Measurements from ENCODE around the gene R3HDM2. TPM values are rescaled to one million over a fixed set of nuclear protein-coding genes. Genes with fewer than 3 reads are reported as not detected.

The R3HDM2 gene
- total RNA-seq, 1 donor from 2014 or later = 56.7 TPM

- intact Hi-C loops (cut with DNase I) = no loop called here
- DNase-seq (ENCODE audit: missing footprints) (no peak), ATAC-seq (no peak)
These were observed 168.6 kb downstream of the R3HDM2 start for GRCh38 chr12:57262126-57262822.

GRCh38 chr12:57261428-57261865, 169.4 kb downstream of the R3HDM2 start:
- DNase-seq (ENCODE audit: missing footprints) = no peak
- peak; percentile 43 for ATAC-seq
- intact Hi-C loops (cut with DNase I) = no loop called here

- no peak for DNase-seq (ENCODE audit: missing footprints)
- intact Hi-C loops (cut with DNase I) = no loop called here
- no peak for ATAC-seq
These were observed 170.5 kb downstream of the R3HDM2 start for GRCh38 chr12:57260366-57260765.

DNA sequence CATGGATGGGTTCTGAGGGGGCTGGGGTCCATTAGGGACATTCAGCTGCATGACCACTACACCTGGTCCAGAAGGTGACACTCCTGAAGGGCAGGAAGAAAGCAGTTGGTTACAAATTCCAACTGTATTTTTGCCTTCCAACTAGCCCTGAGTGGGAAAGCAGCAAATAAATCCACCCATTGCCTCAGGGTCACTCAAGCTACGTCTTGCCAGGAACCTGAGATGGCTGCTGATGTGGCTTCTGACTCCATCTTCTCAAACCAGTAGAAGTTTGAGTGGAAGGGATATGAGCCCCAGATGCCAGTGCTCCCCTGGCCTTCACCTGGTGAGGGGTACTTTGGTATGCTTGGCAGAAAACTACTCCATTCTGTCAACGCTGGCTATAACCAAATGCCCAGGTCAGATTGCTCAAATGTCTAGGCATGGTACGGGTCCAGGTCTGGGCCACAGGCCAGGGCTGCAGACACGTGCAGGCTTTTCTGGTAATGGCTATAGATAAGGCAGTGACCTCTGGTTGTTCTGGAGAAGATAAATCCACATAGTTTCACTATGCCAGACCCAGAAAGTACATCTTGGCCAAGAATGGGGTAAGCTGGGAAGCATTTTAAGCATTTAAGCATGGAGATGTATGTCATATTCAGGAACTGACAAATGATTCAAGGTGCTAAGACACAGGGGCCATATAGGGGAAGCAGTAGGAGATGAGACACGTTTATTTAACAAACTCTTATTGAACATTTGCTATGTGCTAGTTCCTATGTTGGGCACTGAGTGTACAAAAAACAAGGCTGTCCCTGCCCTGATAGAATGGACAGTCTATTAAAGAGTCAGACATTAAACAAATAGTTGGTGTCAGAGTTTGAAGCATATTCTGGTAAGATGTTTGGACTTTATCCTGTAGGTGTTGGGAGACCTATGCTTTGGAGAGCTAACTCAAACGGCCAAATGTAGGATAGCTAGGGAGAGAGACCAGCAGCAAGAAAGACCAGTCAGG, 171.6 kb downstream of the R3HDM2 start:
- intact Hi-C loops (cut with DNase I) = no loop called here
- DNase-seq (ENCODE audit: missing footprints) (peak; percentile 77), ATAC-seq (peak; percentile 81)

DNA sequence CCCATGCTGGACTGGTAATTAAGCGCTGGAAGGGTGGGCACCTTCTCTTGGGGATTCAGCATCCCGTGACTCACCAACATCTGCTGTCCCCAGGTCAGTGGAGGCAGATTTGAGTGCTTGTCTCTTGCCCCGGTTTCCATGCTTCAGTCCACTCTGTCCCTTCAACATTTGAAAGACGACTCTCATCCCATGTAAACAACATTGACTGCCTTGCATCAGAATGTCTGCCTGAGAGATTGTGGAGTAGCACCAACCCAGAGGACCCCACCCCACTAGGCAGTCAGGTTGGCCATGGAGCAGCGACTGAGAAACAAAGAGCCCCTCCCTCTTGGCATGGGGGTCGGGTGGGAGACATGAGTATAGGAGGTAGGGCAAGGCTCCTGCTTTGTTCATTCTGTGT, 174.9 kb downstream of the R3HDM2 start:
- intact Hi-C loops (cut with DNase I) = no loop called here
- no peak for ATAC-seq
- DNase-seq (ENCODE audit: missing footprints) = no peak

DNA sequence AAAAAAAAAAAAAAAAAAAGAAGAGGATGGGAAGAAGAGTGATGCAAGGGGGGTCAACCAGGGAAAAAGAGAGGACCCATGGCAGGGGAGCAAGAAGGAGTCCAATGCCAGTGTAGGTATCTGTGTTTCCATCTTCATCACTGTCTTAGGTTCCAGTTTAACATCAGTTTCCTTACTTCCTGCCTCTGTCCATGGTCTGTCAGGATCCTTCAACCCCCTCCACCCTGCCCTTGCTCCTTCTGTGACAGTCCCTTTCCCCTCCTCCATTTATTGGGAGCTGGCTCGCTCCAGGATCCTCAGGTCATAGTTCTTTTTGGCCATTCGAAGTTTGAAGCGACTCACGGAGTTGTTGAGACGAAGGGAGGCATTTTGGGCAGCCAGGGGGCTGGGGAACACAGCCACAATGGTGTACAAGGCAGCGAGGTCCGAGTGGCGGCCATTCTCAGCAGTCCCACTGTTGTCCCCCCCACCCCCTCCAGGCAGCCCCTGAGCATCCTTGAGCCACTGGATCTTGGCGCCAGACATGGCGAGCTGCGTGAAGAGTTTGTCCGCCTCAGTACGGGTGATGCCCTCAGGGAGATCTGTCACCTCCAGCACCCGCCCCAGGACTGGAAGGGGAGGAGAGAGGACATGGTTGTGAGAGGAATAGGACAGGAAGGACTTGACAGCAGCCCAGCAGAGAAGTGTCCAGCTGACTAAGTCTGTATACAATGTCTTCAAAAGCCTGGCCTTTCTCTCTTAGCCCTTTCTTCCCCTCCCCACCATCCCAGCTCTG, 176.2 kb downstream of the R3HDM2 start:
- intact Hi-C loops (cut with DNase I) = no loop called here
- ATAC-seq (no peak), DNase-seq (ENCODE audit: missing footprints) (no peak)

GRCh38 chr12:57250956-57251355, 179.9 kb downstream of the R3HDM2 start, which contains the start of gene STAC3:
Gene STAC3 (minus strand): TSS chr12:57251187. CDS start chr12:57249636, 1,551 bp downstream.
- intact Hi-C loops (cut with DNase I) = no loop called here
- ATAC-seq (no peak), DNase-seq (ENCODE audit: missing footprints) (no peak)

DNA sequence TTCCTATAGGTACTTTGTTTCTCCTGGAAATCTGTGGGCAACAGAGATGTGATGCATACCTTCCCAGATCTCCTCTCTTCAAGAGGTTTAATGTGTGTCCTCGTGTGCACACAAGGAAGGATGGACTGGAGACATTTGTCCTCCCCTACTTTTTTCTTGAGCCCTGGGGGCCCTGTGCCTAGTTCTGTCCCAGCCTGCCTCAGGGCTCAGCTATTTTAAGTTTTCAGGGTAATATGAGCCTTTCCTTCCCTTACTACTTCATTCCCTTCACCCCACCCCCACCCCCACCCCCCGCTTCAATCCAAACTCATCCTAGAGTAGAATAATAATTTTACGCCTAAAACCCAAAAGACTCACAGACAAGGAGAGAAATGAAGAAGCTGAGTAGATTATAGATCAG, 180.3 kb downstream of the R3HDM2 start:
- DNase-seq (ENCODE audit: missing footprints) (no peak), ATAC-seq (no peak)
- intact Hi-C loops (cut with DNase I) = no loop called here

- ATAC-seq = no peak
- DNase-seq (ENCODE audit: missing footprints) = peak; percentile 73
- intact Hi-C loops (cut with DNase I) = no loop called here
These were observed 181.7 kb downstream of the R3HDM2 start for GRCh38 chr12:57248934-57249742.

DNA sequence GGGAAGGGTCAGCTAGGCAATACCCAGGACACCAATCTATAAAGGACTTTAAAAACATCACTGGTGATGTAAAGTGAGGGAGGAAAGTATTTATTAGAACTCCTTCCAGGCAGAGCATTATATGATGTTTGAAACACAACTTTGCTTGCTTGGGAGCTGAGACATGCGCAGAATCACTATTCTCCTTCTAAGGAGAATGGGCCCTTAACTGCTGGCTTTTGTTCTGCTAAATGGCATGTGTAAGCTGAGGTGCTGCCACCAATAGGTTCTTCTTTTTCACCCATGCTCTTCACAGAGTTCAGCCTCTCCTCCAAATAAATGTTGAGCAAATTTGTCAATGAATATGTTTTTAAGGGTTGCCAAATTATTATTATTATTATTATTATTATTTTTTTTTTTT, 183.8 kb downstream of the R3HDM2 start:
- intact Hi-C loops (cut with DNase I) = no loop called here
- ATAC-seq (no peak), DNase-seq (ENCODE audit: missing footprints) (no peak)

DNA sequence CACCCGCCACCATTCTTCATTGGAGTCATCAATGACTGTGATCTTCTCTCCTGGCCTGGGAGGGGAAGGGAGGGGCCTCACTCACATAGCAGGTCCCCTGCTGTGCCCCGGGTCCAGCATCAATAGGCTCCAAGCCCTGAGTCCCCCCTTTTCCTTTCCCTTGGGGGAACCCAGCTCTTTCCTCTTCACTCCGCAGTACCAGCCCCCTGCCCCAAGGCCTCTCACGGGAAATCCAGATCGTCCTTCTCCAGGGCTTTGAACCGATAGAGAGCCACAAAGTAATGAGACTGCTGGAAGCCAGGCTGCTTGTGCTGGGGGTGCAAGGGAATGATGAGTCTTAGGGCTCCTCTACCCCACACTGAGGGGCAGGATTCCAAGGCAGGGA, 186.5 kb downstream of the R3HDM2 start:
- ATAC-seq (no peak), DNase-seq (ENCODE audit: missing footprints) (no peak)
- intact Hi-C loops (cut with DNase I) = no loop called here

- no peak for ATAC-seq
- DNase-seq (ENCODE audit: missing footprints) = peak; percentile 91
- intact Hi-C loops (cut with DNase I) = loop anchor here (1.0 kb wide), 1 partner anchor 30 kb away; no protein-coding TSS in a partner anchor
These were observed 187.1 kb downstream of the R3HDM2 start for GRCh38 chr12:57243521-57244311.

- DNase-seq (ENCODE audit: missing footprints) = peak; percentile 84
- no peak for ATAC-seq
- intact Hi-C loops (cut with DNase I) = loop anchor here (1.0 kb wide), 1 partner anchor 30 kb away; no protein-coding TSS in a partner anchor
These were observed 188.0 kb downstream of the R3HDM2 start for GRCh38 chr12:57242691-57243454.

GRCh38 chr12:57242329-57242690, 188.5 kb downstream of the R3HDM2 start:
- DNase-seq (ENCODE audit: missing footprints) (peak; percentile 69), ATAC-seq (no peak)
- intact Hi-C loops (cut with DNase I) = no loop called here

GRCh38 chr12:57241402-57242310, 189.2 kb downstream of the R3HDM2 start:
- no peak for DNase-seq (ENCODE audit: missing footprints)
- intact Hi-C loops (cut with DNase I) = no loop called here
- ATAC-seq = no peak

DNA sequence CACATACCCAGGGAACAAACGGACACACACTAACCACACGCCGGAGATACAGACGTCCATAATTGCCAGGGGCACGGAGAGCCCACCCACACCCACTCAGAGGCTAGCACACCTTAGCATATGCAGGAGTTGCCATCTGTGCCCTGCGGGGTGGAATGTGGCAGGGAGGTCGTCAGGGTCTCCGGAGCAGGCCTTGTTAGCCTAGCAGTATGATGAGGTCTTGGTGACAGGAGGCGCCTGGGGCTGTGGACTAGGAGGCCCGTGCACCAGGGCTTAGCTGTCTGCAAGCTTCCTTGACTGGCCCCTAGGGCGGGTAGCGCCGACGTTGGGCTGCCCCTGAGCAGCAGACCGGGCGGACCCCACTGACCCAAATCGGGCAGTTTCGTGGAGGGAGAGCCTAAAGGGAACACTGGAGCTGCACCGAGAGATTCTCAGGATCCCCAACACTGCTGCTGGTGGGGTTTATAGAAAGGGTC, 189.9 kb downstream of the R3HDM2 start:
- intact Hi-C loops (cut with DNase I) = no loop called here
- ATAC-seq = no peak

More for the DNA sequence above, 189.9 kb downstream of the R3HDM2 start:
- DNase-seq (ENCODE audit: missing footprints) = no peak

Measured in Right ventricle myocardium inferior (tissue), 1 donor.